ENCODE data around the gene ZDHHC1. TPM values are rescaled to one million over a fixed set of nuclear protein-coding genes. Genes with fewer than 3 reads are reported as not detected.

The ZDHHC1 gene
- total and polyA plus RNA-seq, 2 donors (not counting 3 experiments of a cell fraction or from before 2014, with no cell fraction given) = 11.4 to 14.4 TPM

GRCh38 chr16:67449336-67449735, 33.1 kb upstream of the ZDHHC1 start:
- Histone ChIP-seq H3K4me2 (ENCODE audit: insufficient read depth, low read length) (no peak overlapping the region), H3K4me1 (ENCODE audit: control insufficient read depth, extremely low read depth, insufficient read depth, low read length) (no peaks in the 10 kb centered on the region), H2AFZ (ENCODE audit: low read depth, low read length) (no peak overlapping the region), H3K9me3 (replicated peaks; ENCODE audit: control insufficient read depth, insufficient read depth, low read length) (no peaks in the 10 kb centered on the region), H3K36me3 (ENCODE audit: control insufficient read depth in 2 of 2, extremely low read depth in 1 of 2, insufficient read depth in 2 of 2, low read length in 2 of 2) (peaks cover 0 to 32% of the 10 kb centered on the region in 2 experiments), H3K9ac (replicated peaks; ENCODE audit: extremely low read depth, insufficient read depth, low read length) (no peak overlapping the region), H3K79me2 (ENCODE audit: control insufficient read depth, insufficient read depth, low read length) (no peaks in the 10 kb centered on the region), H3K27ac (ENCODE audit: insufficient read depth, low read depth, low read length) (no peak overlapping the region), H3K27me3 (ENCODE audit: control insufficient read depth in 2 of 2, insufficient read depth in 2 of 2, low read length in 2 of 2) (no peaks in the 10 kb centered on the region), H3K9me1 (replicated peaks; ENCODE audit: control insufficient read depth, extremely low read depth, insufficient read depth, low read length) (no peaks in the 10 kb centered on the region), H3K4me3 (replicated peaks in 1 of 3; ENCODE audit: insufficient read depth in 1 of 3, low read depth in 1 of 3, low read length in 3 of 3) (no peak overlapping the region), H4K20me1 (replicated peaks; ENCODE audit: control insufficient read depth, extremely low read depth, insufficient read depth, low read length) (no peaks in the 10 kb centered on the region)
- dilution Hi-C loops (cut with MboI; ENCODE audit: extremely low pct_ligation_motif_present, low sequenced_read_pairs) = no loop called here
- ChIA-PET POLR2A (interaction anchor here (0.6 kb wide), 1 partner anchor 459 kb away, joined by 4 read pairs; no protein-coding TSS in a partner anchor), CTCF (interaction anchor here (2.9 to 5.8 kb wide), 2 partner anchors 16 to 21 kb away, joined by 14 to 57 read pairs; no protein-coding TSS in a partner anchor)
- DNase-seq (ENCODE audit: low read depth, low spot score) = no peak
- TF ChIP-seq EZH2 (IDR thresholded peaks at IDR 0.05; ENCODE audit: borderline replicate concordance, low read depth, low read length, severe bottlenecking) (no peak), GATA2 (IDR thresholded peaks at IDR 0.05; ENCODE audit: insufficient read depth, insufficient read length, low read depth, low read length) (no peak), CTCF (IDR thresholded peaks at IDR 0.05; ENCODE audit: extremely low read depth in 1 of 2, insufficient read depth in 1 of 2, low read depth in 1 of 2, low read length in 2 of 2) (no peak), FOS (IDR thresholded peaks at IDR 0.05; ENCODE audit: borderline replicate concordance, insufficient read depth, low read length) (no peak), POLR2AphosphoS5 (IDR thresholded peaks at IDR 0.05; ENCODE audit: insufficient read depth, low read depth, low read length) (no peak), POLR2A (IDR thresholded peaks at IDR 0.05; ENCODE audit: low read depth, low read length) (no peak), MYC (IDR thresholded peaks at IDR 0.05; ENCODE audit: low read depth, low read length) (no peak), JUN (IDR thresholded peaks at IDR 0.05; ENCODE audit: borderline replicate concordance, insufficient read depth, insufficient read length, low read depth) (no peak)
- TF ChIP-seq, protein P1, sequence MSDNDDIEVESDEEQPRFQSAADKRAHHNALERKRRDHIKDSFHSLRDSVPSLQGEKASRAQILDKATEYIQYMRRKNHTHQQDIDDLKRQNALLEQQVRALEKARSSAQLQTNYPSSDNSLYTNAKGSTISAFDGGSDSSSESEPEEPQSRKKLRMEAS (IDR thresholded peaks at IDR 0.05; ENCODE audit: insufficient read depth, insufficient read length) = no peak
- no peak for FAIRE-seq
- no TSS peak for BruUV-seq (replicated peaks)
- intact Hi-C loops (cut with micrococcal nuclease) = loop anchor here (5.0 kb wide), 1 partner anchor 77 kb away; no protein-coding TSS in a partner anchor
